ENCODE data around the gene UBE2H. TPM values are rescaled to one million over a fixed set of nuclear protein-coding genes. Genes with fewer than 3 reads are reported as not detected.
A peak's percentile ranks its signal among the peaks of the same experiment; 100 is the strongest.

UBE2H gene
- polyA plus RNA-seq, 1 donor (not counting 4 experiments of a cell fraction or from before 2014, with no cell fraction given): 130 TPM

DNA sequence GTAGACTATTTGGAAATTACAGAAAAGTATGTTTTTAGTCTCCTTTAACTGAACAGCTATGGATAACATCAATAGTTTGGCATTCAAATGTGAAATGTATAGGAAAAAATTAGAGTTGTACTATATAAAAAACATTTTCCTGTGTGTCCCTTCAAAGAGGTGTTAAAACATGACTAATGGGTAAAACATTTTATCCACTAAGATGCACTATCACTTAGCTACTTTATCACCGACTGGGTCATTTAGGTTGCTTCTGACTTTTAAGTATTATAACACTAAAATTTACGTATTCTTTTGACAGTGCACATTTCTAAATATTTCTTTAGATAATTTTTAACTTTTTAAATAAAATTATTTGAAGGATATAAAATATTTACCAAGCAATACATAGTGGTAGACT lies 77.6 kb downstream of the UBE2H start:
- dilution Hi-C loops (cut with MboI; ENCODE audit: extremely low pct_ligation_motif_present, low sequenced_read_pairs): no loop called here
- TF ChIP-seq, protein P1, sequence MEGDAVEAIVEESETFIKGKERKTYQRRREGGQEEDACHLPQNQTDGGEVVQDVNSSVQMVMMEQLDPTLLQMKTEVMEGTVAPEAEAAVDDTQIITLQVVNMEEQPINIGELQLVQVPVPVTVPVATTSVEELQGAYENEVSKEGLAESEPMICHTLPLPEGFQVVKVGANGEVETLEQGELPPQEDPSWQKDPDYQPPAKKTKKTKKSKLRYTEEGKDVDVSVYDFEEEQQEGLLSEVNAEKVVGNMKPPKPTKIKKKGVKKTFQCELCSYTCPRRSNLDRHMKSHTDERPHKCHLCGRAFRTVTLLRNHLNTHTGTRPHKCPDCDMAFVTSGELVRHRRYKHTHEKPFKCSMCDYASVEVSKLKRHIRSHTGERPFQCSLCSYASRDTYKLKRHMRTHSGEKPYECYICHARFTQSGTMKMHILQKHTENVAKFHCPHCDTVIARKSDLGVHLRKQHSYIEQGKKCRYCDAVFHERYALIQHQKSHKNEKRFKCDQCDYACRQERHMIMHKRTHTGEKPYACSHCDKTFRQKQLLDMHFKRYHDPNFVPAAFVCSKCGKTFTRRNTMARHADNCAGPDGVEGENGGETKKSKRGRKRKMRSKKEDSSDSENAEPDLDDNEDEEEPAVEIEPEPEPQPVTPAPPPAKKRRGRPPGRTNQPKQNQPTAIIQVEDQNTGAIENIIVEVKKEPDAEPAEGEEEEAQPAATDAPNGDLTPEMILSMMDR (optimal IDR thresholded peaks at IDR 0.05 in 1 of 3, IDR thresholded peaks at IDR 0.05 in 1 of 3, conservative IDR thresholded peaks at IDR 0.05 in 1 of 3; ENCODE audit: extremely low read depth in 1 of 3, insufficient read depth in 2 of 3, low read length in 3 of 3): no peak
- no peak for TF ChIP-seq EZH2 (IDR thresholded peaks at IDR 0.05; ENCODE audit: low read length)
- Histone ChIP-seq H2AFZ (ENCODE audit: control insufficient read depth, low read length) (no peak overlapping the region), H3K4me2 (ENCODE audit: control insufficient read depth, extremely low read depth, insufficient read depth, low read depth, low read length) (peak overlapping the region; percentile 99), H3K27me3 (ENCODE audit: control insufficient read depth, extremely low read depth, insufficient read depth, low read length) (no peaks in the 10 kb centered on the region), H3K79me2 (ENCODE audit: control insufficient read depth, insufficient read depth, low read length) (peaks cover 30% of the 10 kb centered on the region), H3K4me1 (ENCODE audit: control insufficient read depth, extremely low read depth, insufficient read depth, low read length) (peaks cover 36% of the 10 kb centered on the region), H4K20me1 (ENCODE audit: control insufficient read depth, extremely low read depth, insufficient read depth, low read length) (peaks cover 2% of the 10 kb centered on the region), H3K9me3 (ENCODE audit: control insufficient read depth, low read depth, low read length) (no peaks in the 10 kb centered on the region), H3K9ac (ENCODE audit: control insufficient read depth, extremely low read depth, insufficient read depth, low read length) (peak overlapping the region; percentile 57), H3K9me1 (ENCODE audit: control insufficient read depth, extremely low read depth, insufficient read depth, low read length) (no peaks in the 10 kb centered on the region), H3K4me3 (ENCODE audit: control insufficient read depth in 2 of 3, extremely low read depth in 1 of 3, insufficient read depth in 2 of 3, low read depth in 1 of 3, low read length in 3 of 3) (peak overlapping the region in 2 of 3 experiments; percentile 66 to 70), H3K36me3 (ENCODE audit: control insufficient read depth in 2 of 2, extremely low read depth in 1 of 2, insufficient read depth in 2 of 2, low read length in 2 of 2) (peaks cover 6 to 8% of the 10 kb centered on the region in 2 experiments), H3K27ac (ENCODE audit: control insufficient read depth, insufficient read depth, low read length) (peak overlapping the region; percentile 84)
- DNase-seq (ENCODE audit: low read depth, low spot score): no peak
- FAIRE-seq: no peak

DNA sequence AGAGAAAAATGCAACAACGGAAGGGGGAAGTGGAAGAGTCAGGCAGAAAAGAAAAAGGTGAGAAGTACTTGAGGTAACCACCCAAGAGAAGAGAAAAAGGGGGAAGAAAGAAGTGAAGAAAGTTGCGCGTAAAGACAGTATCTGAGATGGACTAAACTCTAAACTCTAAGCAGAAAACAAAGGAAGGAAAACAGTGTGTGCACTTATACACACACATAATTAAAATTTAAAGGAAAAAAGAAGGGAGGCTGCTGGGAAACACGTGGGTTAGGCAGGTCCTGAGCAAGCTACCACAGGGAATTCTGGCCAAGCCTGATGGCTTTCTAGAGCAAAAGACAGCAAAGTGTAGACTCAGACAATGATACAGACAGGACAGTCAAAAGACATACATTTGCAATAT lies 78.0 kb downstream of the UBE2H start:
- peaks cover 2% of the 10 kb centered on the region for H4K20me1 ChIP-seq (ENCODE audit: control insufficient read depth, extremely low read depth, insufficient read depth, low read length)
- no peaks in the 10 kb centered on the region for H3K27me3 ChIP-seq (ENCODE audit: control insufficient read depth, extremely low read depth, insufficient read depth, low read length)
- no peaks in the 10 kb centered on the region for H3K9me1 ChIP-seq (ENCODE audit: control insufficient read depth, extremely low read depth, insufficient read depth, low read length)
- dilution Hi-C loops (cut with MboI; ENCODE audit: extremely low pct_ligation_motif_present, low sequenced_read_pairs): no loop called here
- peak overlapping the region; percentile 84 for H3K27ac ChIP-seq (ENCODE audit: control insufficient read depth, insufficient read depth, low read length)
- no peak overlapping the region for H2AFZ ChIP-seq (ENCODE audit: control insufficient read depth, low read length)
- no peak overlapping the region for H3K4me3 ChIP-seq (ENCODE audit: control insufficient read depth in 2 of 3, extremely low read depth in 1 of 3, insufficient read depth in 2 of 3, low read depth in 1 of 3, low read length in 3 of 3)
- TF ChIP-seq, protein P1 (optimal IDR thresholded peaks at IDR 0.05 in 1 of 3, IDR thresholded peaks at IDR 0.05 in 1 of 3, conservative IDR thresholded peaks at IDR 0.05 in 1 of 3; ENCODE audit: extremely low read depth in 1 of 3, insufficient read depth in 2 of 3, low read length in 3 of 3): no peak
- TF ChIP-seq EZH2 (IDR thresholded peaks at IDR 0.05; ENCODE audit: low read length): no peak
- no peak overlapping the region for H3K9ac ChIP-seq (ENCODE audit: control insufficient read depth, extremely low read depth, insufficient read depth, low read length)
- FAIRE-seq (no peak), DNase-seq (ENCODE audit: low read depth, low spot score) (no peak)
- H3K9me3 ChIP-seq (ENCODE audit: control insufficient read depth, low read depth, low read length): no peaks in the 10 kb centered on the region
- peaks cover 9 to 10% of the 10 kb centered on the region in 2 experiments for H3K36me3 ChIP-seq (ENCODE audit: control insufficient read depth in 2 of 2, extremely low read depth in 1 of 2, insufficient read depth in 2 of 2, low read length in 2 of 2)
- peak overlapping the region; percentile 99 for H3K4me2 ChIP-seq (ENCODE audit: control insufficient read depth, extremely low read depth, insufficient read depth, low read depth, low read length)
- H3K4me1 ChIP-seq (ENCODE audit: control insufficient read depth, extremely low read depth, insufficient read depth, low read length): peaks cover 36% of the 10 kb centered on the region
- H3K79me2 ChIP-seq (ENCODE audit: control insufficient read depth, insufficient read depth, low read length): peaks cover 34% of the 10 kb centered on the region
